Measurements from ENCODE around the gene C17orf67. TPM values are rescaled to one million over a fixed set of nuclear protein-coding genes. Genes with fewer than 3 reads are reported as not detected.
A peak's percentile ranks its signal among the peaks of the same experiment; 100 is the strongest.

C17orf67 gene
- total and polyA plus RNA-seq, 2 of the 13 experiments (the other 11 are each of a cell fraction or from before 2014, with no cell fraction given), result 0.41 to 0.86 TPM

DNA sequence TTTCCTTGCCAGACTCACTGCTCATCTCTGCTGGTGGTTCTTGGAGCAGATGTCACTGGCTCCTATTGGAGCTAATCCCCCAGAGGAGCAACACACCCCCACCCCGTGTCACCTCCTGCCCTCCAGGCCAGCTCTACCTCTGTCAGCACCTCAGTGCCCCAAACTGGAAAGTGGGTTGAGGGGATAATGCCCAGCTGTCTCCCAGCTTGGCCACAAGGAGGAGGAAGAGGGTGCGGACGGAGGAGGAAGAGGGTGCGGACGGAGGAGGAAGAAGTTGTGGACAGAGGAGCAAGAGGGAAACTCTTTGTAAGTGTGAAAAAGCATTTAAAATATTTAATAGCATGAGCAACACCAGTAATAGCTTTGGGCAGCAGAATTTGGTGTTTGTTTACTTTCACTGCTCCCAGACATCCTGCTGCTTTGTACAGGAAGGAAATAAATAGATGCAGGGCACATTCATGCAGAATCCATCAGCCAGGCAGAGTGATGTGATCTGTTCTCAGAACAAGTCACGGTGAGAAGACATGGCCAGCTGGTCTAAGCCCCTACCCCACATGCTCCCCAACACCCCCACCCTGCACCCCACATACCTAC lies 82.5 kb downstream of the C17orf67 start:
- ChIA-PET POLR2A (no interaction called here), CTCF (ENCODE audit: low intra/inter-chr PET ratio, low total read pairs) (no interaction called here)
- no peaks in the 10 kb centered on the region for H4K20me1 ChIP-seq (ENCODE audit: insufficient read depth, low read length)
- intact Hi-C loops (cut with micrococcal nuclease; ENCODE audit: unreplicated experiment) (no loop called here), in situ Hi-C loops (cut with HindIII; ENCODE audit: extremely low pct_ligation_motif_present, low pct_unique_long_range_greater_than_20kb) (no loop called here)
- no peak overlapping the region for H2AFZ ChIP-seq (ENCODE audit: low read length)
- no peak for FAIRE-seq
- TF ChIP-seq ZNF678 (CRISPR knock-in tag; IDR thresholded peaks at IDR 0.05) (no peak), ZNF629 (CRISPR knock-in tag; conservative IDR thresholded peaks at IDR 0.05) (0 out of 2 replicates have a peak, but pooled peaks have one; percentile 30), ZNF777 (CRISPR knock-in tag; IDR thresholded peaks at IDR 0.05) (no peak)
- DNase-seq (ENCODE audit: low spot score), result no peak
- peaks cover 21% of the 10 kb centered on the region for H3K4me1 ChIP-seq (ENCODE audit: insufficient read depth, low read length)
- no peak overlapping the region for H3K27ac ChIP-seq (ENCODE audit: extremely low read length, insufficient read depth, low read length)
- no peaks in the 10 kb centered on the region for H3K9me3 ChIP-seq (ENCODE audit: low read length)
- peaks cover 0 to 9% of the 10 kb centered on the region in 2 experiments; a peak in 3 of 5 replicates for H3K27me3 ChIP-seq (ENCODE audit: control insufficient read depth in 1 of 2, insufficient read depth in 2 of 2, low read length in 2 of 2)
- ATAC-seq, result no peak
- 45% methylated on average over 6 of the region's 6 CpGs for WGBS (ENCODE audit: low lambda C conversion rate)
- H3K9ac ChIP-seq (ENCODE audit: insufficient read depth, low read depth, low read length), result no peak overlapping the region
- no TSS peak for BruUV-seq (replicated peaks)
- no peaks in the 10 kb centered on the region for H3K36me3 ChIP-seq (replicated peaks in 1 of 2; ENCODE audit: control insufficient read depth in 1 of 2, insufficient read depth in 2 of 2, low read length in 2 of 2)
- no peaks in the 10 kb centered on the region for H3K79me2 ChIP-seq (ENCODE audit: insufficient read depth, low read length)
- no peak overlapping the region for H3K4me2 ChIP-seq (ENCODE audit: low read depth, low read length)
- no peak overlapping the region for H3K4me3 ChIP-seq (replicated peaks in 1 of 3; ENCODE audit: insufficient read depth in 1 of 3, low read depth in 2 of 3, low read length in 3 of 3)

DNA sequence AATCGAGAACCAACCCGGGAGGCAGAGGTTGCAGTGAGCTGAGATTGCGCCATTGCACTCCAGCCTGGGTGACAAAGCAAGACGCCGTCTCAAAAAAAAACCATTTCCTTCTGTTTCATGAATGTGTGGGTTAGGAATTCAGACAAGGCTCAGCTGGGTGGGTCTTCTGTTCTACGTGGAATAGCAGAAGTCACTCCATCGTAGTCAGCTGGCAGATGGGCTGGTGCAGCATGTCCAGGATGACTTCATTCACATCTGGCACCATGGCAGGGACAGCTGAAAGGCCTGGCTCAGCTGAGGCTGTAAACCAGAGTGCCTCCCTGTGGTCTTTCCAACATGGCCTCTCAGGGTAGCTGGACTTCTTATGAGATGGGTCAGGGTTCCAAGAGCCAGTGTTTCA lies 89.0 kb downstream of the C17orf67 start:
- no peak overlapping the region for H3K9ac ChIP-seq (ENCODE audit: insufficient read depth, low read depth, low read length)
- ATAC-seq (no peak), FAIRE-seq (no peak), DNase-seq (ENCODE audit: low spot score) (no peak)
- H3K4me1 ChIP-seq (ENCODE audit: insufficient read depth, low read length), result no peaks in the 10 kb centered on the region
- no TSS peak for BruUV-seq (replicated peaks)
- peaks cover 0 to 10% of the 10 kb centered on the region in 2 experiments; a peak in 3 of 5 replicates for H3K27me3 ChIP-seq (ENCODE audit: control insufficient read depth in 1 of 2, insufficient read depth in 2 of 2, low read length in 2 of 2)
- no peaks in the 10 kb centered on the region for H3K79me2 ChIP-seq (ENCODE audit: insufficient read depth, low read length)
- H3K36me3 ChIP-seq (replicated peaks in 1 of 2; ENCODE audit: control insufficient read depth in 1 of 2, insufficient read depth in 2 of 2, low read length in 2 of 2), result no peaks in the 10 kb centered on the region
- H3K4me2 ChIP-seq (ENCODE audit: low read depth, low read length), result no peak overlapping the region
- H4K20me1 ChIP-seq (ENCODE audit: insufficient read depth, low read length), result no peaks in the 10 kb centered on the region
- no peak overlapping the region for H3K27ac ChIP-seq (ENCODE audit: extremely low read length, insufficient read depth, low read length)
- WGBS (ENCODE audit: low lambda C conversion rate), result 41% methylated on average over 7 of the region's 7 CpGs
- intact Hi-C loops (cut with micrococcal nuclease; ENCODE audit: unreplicated experiment), result no loop called here
- POLR2A ChIA-PET, result no interaction called here
- in situ Hi-C loops (cut with HindIII; ENCODE audit: extremely low pct_ligation_motif_present, low pct_unique_long_range_greater_than_20kb), result no loop called here
- no peak overlapping the region for H2AFZ ChIP-seq (ENCODE audit: low read length)
- CTCF ChIA-PET (ENCODE audit: low intra/inter-chr PET ratio, low total read pairs), result no interaction called here
- H3K4me3 ChIP-seq (replicated peaks in 1 of 3; ENCODE audit: insufficient read depth in 1 of 3, low read depth in 2 of 3, low read length in 3 of 3), result no peak overlapping the region
- H3K9me3 ChIP-seq (ENCODE audit: low read length), result no peaks in the 10 kb centered on the region
- peak; percentile 79 for TF ChIP-seq ZNF331 (CRISPR knock-in tag; IDR thresholded peaks at IDR 0.05)
- TF ChIP-seq, protein P1, sequence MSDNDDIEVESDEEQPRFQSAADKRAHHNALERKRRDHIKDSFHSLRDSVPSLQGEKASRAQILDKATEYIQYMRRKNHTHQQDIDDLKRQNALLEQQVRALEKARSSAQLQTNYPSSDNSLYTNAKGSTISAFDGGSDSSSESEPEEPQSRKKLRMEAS (IDR thresholded peaks at IDR 0.05), result no peak
